ENCODE measurements around the gene SMAD3. TPM values are rescaled to one million over a fixed set of nuclear protein-coding genes. Genes with fewer than 3 reads are reported as not detected.

Gene SMAD3
- total RNA-seq, 1 donor from 2014 or later, result 12.5 TPM

GRCh38 chr15:67143646-67144045 lies 78.2 kb downstream of the SMAD3 start:
- no peaks in the 10 kb centered on the region for H3K36me3 ChIP-seq
- H3K9me3 Mint-ChIP-seq, result no peaks in the 10 kb centered on the region
- H3K4me1 Mint-ChIP-seq, result peaks cover 96% of the 10 kb centered on the region
- peaks cover 46% of the 10 kb centered on the region for H4K20me1 ChIP-seq (ENCODE audit: low read depth)
- no peak overlapping the region for H3K4me2 ChIP-seq
- H3K9me3 ChIP-seq (ENCODE audit: low read depth), result no peaks in the 10 kb centered on the region
- H3K27ac ChIP-seq, result no peak overlapping the region
- no peak overlapping the region for H3K4me3 ChIP-seq
- no peak overlapping the region for H2AFZ ChIP-seq (replicated peaks)
- no peak overlapping the region for H3K27ac Mint-ChIP-seq
- no peaks in the 10 kb centered on the region for H3K27me3 ChIP-seq
- DNase-seq (ENCODE audit: low spot score), result no peak
- peaks cover 3% of the 10 kb centered on the region for H3K27me3 Mint-ChIP-seq (ENCODE audit: insufficient read depth, low read depth)
- peaks cover 58% of the 10 kb centered on the region for H3K4me1 ChIP-seq
- TF ChIP-seq EZH2phosphoT487 (IDR thresholded peaks at IDR 0.05) (no peak), EZH2 (IDR thresholded peaks at IDR 0.05) (no peak), CTCF (IDR thresholded peaks at IDR 0.05) (no peak)
- H3K9ac ChIP-seq, result no peak overlapping the region
- peaks cover 4% of the 10 kb centered on the region for H3K36me3 Mint-ChIP-seq
- H3F3A ChIP-seq (ENCODE audit: low read depth), result peaks cover 29% of the 10 kb centered on the region
- H3K4me3 Mint-ChIP-seq, result no peak overlapping the region
- peaks cover 67% of the 10 kb centered on the region for H3K79me2 ChIP-seq (ENCODE audit: low read depth)

- H3K4me3 Mint-ChIP-seq, result peak overlapping the region; percentile 39
- peaks cover 99% of the 10 kb centered on the region for H3K4me1 Mint-ChIP-seq
- H3K4me2 ChIP-seq, result peak overlapping the region; percentile 35
- peaks cover 62% of the 10 kb centered on the region for H3K79me2 ChIP-seq (ENCODE audit: low read depth)
- H3K4me3 ChIP-seq, result no peak overlapping the region
- H3K9ac ChIP-seq, result no peak overlapping the region
- H3K27me3 ChIP-seq, result no peaks in the 10 kb centered on the region
- peaks cover 39% of the 10 kb centered on the region for H3F3A ChIP-seq (ENCODE audit: low read depth)
- TF ChIP-seq EZH2phosphoT487 (IDR thresholded peaks at IDR 0.05), result no peak
- no peak for TF ChIP-seq EZH2 (IDR thresholded peaks at IDR 0.05)
- no peak for TF ChIP-seq CTCF (IDR thresholded peaks at IDR 0.05)
- H3K36me3 Mint-ChIP-seq, result peaks cover 4% of the 10 kb centered on the region
- H3K9me3 Mint-ChIP-seq, result no peaks in the 10 kb centered on the region
- H3K27ac ChIP-seq, result no peak overlapping the region
- no peak for DNase-seq (ENCODE audit: low spot score)
- peaks cover 3% of the 10 kb centered on the region for H3K27me3 Mint-ChIP-seq (ENCODE audit: insufficient read depth, low read depth)
- peak overlapping the region; percentile 32 for H3K27ac Mint-ChIP-seq
- no peak overlapping the region for H2AFZ ChIP-seq (replicated peaks)
- peaks cover 57% of the 10 kb centered on the region for H4K20me1 ChIP-seq (ENCODE audit: low read depth)
- H3K4me1 ChIP-seq, result peaks cover 61% of the 10 kb centered on the region
- no peaks in the 10 kb centered on the region for H3K9me3 ChIP-seq (ENCODE audit: low read depth)
- H3K36me3 ChIP-seq, result no peaks in the 10 kb centered on the region
These were observed 79.4 kb downstream of the SMAD3 start for GRCh38 chr15:67144609-67145311.

GRCh38 chr15:67145312-67145610 lies 79.9 kb downstream of the SMAD3 start:
- TF ChIP-seq CTCF (IDR thresholded peaks at IDR 0.05), result no peak
- TF ChIP-seq EZH2phosphoT487 (IDR thresholded peaks at IDR 0.05), result no peak
- no peak for TF ChIP-seq EZH2 (IDR thresholded peaks at IDR 0.05)
- H3K4me1 Mint-ChIP-seq, result peaks cover 100% of the 10 kb centered on the region
- H3K27me3 Mint-ChIP-seq (ENCODE audit: insufficient read depth, low read depth), result peaks cover 3% of the 10 kb centered on the region
- H3K4me3 ChIP-seq, result no peak overlapping the region
- peaks cover 43% of the 10 kb centered on the region for H3F3A ChIP-seq (ENCODE audit: low read depth)
- H4K20me1 ChIP-seq (ENCODE audit: low read depth), result peaks cover 59% of the 10 kb centered on the region
- peaks cover 4% of the 10 kb centered on the region for H3K36me3 Mint-ChIP-seq
- no peaks in the 10 kb centered on the region for H3K9me3 Mint-ChIP-seq
- no peak overlapping the region for H3K4me3 Mint-ChIP-seq
- no peaks in the 10 kb centered on the region for H3K27me3 ChIP-seq
- no peak overlapping the region for H3K4me2 ChIP-seq
- no peaks in the 10 kb centered on the region for H3K9me3 ChIP-seq (ENCODE audit: low read depth)
- no peak overlapping the region for H3K9ac ChIP-seq
- H3K36me3 ChIP-seq, result no peaks in the 10 kb centered on the region
- H3K27ac ChIP-seq, result no peak overlapping the region
- H3K4me1 ChIP-seq, result peaks cover 66% of the 10 kb centered on the region
- H3K79me2 ChIP-seq (ENCODE audit: low read depth), result peaks cover 57% of the 10 kb centered on the region
- no peak for DNase-seq (ENCODE audit: low spot score)
- peak overlapping the region; percentile 32 for H3K27ac Mint-ChIP-seq
- no peak overlapping the region for H2AFZ ChIP-seq (replicated peaks)
